ENCODE data around the gene SEMA7A.
A peak's percentile ranks its signal among the peaks of the same experiment; 100 is the strongest.
"Not testable (repeated sequence)": the region's sequence is repeated elsewhere in the genome, so short reads cannot be mapped to it uniquely, and the experiment has no call there.

SEMA7A gene

DNA sequence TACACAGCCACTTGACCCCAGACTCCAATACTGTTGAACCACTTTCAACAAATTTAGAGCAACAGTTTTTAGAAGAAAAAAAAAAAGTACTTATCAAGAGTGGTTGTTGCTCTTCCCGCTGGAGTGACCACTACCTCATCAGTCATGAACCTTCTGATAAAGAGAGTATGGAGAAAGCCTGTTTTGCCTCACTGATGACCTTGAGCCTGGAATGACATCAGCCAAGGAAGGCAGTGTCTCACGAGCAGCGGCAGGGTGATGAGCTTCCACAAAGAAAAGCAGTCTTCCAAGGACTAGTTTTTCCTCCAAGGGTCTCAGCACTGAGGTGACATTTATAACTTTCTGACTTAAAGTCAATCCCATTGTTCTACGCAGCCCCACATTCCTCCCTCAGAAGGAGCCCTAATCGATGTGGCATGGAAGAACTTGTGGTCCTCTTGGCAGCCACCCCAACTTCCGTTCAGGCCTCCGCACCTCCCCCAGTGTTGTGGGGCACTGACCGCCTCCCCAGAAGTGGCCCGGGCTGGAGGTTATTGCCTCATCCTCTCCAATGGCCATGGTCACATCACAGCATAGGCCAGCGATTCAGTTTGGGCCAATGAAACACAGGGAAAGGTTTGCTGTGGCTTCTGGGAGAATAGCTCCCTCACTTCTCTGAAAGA, 64.5 kb downstream of the SEMA7A start:
- DNase-seq, result no peak

DNA sequence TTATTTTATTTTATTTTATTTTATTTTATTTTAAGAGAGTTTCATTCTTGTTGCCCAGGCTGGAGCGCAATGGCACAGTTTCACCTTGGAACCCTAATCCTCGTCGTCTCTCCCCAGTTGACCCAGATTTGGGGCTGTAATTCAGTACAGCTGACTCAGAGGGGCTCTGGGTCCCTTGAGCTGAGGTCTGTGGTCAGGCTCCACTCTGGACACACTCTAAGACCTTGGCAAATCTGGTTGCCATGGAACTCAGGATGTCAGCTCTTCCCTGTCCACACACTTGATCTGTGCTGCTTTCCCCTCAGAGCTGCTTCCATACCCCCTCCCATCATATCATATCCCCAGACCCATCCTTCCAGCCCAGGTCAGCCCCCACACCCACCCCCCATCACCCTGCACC, 65.6 kb downstream of the SEMA7A start:
- no peak for DNase-seq

- DNase-seq, result no peak
Measured at GRCh38 chr15:74367296-74367854, 66.4 kb downstream of the SEMA7A start, which contains the start of gene CYP11A1. Gene CYP11A1, minus strand, starts transcription at chr15:74367646. Its CDS starts 61 bp downstream, at chr15:74367585.

- DNase-seq, result peak in 1 of 2 donors; percentile 13
Measured at GRCh38 chr15:74365598-74366445, 67.9 kb downstream of the SEMA7A start.

DNA sequence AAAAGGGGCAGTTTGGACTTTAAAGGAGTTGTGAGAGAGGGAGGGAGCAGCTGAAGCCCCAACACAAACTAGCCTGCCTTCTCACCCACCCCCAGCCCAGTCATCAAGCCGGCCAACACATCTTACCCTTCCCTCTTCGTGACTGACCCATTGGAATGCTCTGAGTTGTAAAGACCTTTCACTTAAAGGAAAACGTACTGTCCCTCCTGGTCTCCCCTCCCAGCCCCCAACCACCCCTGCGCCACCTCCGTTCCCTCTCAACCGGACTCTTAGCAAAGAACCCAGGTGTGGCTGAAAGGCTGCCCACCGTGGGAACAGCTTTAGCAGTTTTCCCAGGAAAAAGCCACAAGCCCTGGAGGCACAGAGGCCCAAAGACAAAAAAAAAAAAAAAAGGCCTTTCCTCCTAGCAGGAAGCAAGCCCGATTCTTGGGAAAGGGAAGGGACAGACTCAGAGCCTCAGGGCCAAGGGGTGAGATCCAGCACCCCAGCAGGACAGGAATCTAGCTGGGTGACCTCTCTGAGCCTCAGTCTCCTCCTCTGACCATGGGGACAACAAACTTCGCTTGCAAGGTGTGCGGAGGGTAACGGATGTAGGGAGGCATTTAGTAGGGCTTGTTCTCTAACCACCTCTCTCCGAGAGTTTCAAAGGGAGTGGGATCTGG, 68.7 kb downstream of the SEMA7A start:
- DNase-seq, result no peak

- no peak for DNase-seq
Measured at GRCh38 chr15:74362482-74362881, 71.3 kb downstream of the SEMA7A start.

DNA sequence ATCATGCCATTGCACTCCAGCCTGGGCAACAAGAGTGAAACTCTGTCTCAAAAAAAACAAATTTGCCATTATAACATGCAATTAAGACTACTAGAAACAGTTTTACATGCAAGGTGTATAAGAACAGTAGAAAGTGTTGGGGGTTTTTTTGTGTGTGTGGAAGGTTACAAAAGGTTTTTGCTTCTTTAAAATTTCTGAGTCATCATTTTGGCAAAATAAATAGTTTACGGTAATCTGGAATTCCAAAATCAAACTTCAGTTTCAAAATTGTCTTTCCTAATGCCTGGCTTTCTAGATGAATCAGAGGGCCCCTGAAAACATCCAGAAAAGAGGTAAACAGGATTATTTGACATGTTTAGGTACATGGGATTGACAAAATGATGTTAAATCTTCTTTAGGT, 72.9 kb downstream of the SEMA7A start:
- not testable (repeated sequence) for DNase-seq

DNA sequence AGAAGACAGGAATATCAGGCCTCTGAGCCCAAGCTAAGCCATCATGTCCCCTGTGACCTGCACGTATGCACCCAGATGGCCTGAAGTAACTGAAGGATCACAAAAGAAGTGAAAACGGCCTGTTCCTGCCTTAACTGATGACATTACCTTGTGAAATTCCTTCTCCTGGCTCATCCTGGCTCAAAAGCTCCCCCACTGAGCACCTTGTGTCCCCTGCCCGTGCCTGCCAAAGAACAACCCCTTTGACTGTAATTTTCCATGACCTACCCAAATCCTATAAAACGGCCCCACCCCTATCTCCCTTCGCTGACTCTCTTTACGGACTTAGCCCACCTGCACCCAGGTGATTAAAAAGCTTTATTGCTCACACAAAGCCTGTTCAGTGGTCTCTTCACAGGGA, 74.4 kb downstream of the SEMA7A start:
- DNase-seq, result not testable (repeated sequence)

Data from inflammatory macrophage treated with lipopolysaccharide for 1 hour (primary cell).